Activated CD4-positive, alpha-beta T cell treated with anti-CD3 and anti-CD28 coated beads for 4 hours (primary cell): ENCODE measurements around the gene TRIM66.

Experiments used
- DNase-seq, 2 donors: peaks; one replicate each; pipeline ENCODE4 v3.0.0-alpha.2; 2020

Gene TRIM66

DNA sequence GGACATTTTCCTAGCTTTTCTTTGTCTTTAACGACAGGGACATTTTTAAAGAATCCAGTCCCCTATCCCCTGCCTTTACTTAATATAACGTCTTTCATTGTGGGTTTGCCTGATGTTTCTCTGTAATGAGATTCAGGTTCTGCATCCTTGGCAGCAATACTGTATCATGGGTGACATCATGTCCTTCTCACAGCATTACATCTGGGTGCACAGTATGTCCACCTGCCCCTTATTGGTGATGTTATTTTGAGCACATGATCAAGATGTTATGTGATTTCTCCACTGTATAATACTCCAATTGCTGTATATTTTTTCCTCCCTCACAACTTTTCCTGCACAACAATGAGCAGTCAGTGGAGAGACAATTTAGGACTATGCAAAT lies 78.8 kb downstream of the TRIM66 start:
- DNase-seq, result no peak

GRCh38 chr11:8601376-8602133 lies 80.9 kb downstream of the TRIM66 start:
- no peak for DNase-seq

- DNase-seq, result no peak
Measured at GRCh38 chr11:8598506-8598905, 84.0 kb downstream of the TRIM66 start.

DNA sequence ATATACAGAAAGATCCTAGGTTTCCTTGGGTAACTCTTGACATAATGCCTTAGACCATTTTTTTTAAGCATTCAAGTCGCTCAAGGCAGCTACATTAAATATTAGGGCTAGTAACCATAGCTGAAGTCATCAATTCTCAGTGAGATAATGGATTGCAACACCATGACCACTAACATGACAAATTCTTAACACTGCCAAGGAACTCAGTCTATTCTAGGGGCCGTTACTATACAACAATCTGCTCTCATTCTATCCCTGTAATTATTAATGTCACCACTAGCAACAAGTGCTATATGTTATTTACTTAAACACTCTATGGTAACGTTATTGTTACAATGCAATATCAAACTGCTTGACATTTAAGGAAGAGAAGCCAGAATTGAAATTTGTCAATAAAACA lies 85.3 kb downstream of the TRIM66 start:
- no peak for DNase-seq

GRCh38 chr11:8596504-8597046 lies 85.9 kb downstream of the TRIM66 start:
- DNase-seq, result no peak

DNA sequence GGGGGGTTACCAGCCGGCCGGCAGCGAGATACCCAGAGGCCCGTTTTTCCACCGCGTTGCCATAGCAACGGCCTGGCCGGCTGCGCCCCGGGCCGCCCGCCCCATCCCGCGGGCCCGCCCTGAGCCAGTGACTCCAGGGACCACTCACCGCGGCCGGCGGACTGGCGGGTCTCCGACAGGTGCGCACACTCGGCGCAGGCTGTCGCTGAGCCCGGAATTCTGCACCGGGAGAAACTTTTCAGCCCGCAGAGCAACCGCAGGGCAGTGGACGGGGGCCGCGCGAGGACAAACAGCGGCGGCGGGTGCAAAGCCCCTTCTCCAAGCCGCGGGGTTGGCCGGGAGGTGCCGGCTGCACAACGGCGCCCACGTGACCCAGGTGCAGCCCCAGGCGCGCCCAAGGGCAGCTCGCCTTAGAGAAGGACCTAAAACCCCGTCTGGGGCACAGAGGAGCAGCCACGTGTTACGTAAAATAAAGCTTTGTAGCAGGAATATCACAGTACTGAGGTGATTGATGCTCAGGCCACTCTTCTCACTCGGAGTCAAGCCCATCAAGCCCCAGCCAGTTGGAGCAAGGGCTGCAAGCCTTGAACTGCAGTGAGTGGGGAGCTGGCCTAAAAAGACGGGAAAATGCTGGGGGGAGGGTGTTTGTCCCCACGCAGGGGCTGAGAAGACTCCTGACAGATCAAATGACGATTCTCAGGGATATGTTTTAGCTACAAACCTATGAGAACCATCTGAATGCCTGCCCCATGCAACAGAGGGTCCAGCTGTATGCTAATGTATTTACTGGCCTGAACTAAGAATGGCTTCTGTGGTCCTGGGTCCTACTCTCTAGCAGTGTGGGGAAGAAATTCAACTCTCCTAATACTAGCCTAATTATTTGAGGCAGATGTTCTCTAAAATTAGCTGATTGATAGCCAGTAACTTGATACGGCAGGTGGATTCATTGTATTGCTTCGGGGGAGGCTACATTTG lies 88.2 kb downstream of the TRIM66 start, which contains the start of gene STK33:
Gene STK33 (minus strand): TSS at position 294 of the 975 bp plus-strand sequence. CDS start 119,323 bp downstream, outside the sequence.
- no peak for DNase-seq

DNA sequence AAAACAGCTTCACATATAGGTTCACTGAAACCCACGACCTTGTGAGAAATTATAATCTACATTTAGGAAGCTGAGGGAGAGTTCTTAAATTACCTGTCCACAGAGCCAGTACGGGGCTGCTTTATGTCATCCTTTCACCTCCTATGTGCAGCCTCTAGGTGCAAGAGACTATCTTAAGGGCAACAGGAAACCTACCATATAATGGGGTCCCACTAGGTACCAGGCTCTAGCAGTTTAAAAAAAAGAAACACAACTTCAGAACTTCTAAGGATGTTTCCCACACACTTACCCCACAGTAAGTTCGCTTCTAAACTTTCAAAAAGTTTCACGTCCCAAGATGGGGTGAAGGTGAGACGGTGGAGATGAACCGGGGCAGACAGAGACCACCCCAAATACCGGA lies 89.0 kb downstream of the TRIM66 start:
- DNase-seq, result no peak

DNA sequence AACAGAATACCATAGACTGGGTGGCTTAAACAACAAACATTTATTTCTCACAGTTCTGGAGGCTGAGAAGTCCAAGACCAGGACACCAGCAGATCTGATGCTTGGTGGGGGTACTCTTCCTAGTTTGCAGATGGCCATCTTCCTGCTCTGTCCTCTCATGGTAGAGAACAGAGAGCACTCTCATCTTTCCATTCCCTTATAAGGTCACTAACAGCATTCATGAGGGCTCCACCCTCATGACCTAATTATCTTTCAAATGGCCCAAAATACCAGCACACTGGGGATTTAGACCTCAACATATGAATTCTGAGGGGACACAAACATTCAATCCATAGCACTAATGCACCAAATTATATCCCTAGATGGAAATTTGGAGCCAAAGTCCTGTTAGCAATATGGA lies 94.5 kb downstream of the TRIM66 start:
- no peak for DNase-seq

DNA sequence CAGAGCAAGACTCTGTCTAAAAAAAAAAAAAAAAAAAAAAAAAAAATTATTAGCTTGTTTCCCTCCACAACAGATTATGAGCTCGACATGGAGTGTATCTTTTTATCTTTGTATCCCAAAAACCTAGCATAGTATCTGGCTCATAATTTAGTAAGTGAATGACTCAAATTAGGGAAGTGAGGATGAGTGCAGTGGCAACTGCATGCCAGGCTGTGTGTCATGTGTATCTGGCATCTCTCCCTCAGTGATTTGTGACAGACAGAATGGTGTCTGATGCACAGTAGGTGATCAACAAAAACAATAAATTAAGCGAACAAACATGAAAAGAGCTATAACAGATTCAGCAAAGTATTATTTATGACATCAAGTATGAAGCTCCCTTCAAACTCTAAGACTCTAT lies 95.7 kb downstream of the TRIM66 start:
- DNase-seq, result no peak

DNA sequence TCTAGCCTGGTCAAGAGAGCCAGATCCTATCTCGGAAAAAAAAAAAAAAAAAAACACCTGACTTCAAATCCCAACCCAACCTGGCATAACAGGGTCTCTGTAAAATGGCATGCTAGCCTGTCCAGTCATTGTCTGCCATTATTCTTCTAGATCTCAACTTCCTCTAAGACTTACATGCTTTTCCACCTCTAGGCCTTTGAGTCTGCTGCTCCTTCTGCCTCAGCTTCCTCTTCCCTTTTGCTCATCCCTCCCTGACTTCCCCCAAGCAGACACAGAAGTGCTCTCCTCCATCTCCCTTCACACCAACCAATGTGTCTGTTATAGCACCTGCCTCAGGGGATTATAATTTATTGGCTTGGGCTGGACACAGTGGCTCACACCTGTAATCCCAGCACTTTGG lies 96.3 kb downstream of the TRIM66 start:
- DNase-seq, result no peak

DNA sequence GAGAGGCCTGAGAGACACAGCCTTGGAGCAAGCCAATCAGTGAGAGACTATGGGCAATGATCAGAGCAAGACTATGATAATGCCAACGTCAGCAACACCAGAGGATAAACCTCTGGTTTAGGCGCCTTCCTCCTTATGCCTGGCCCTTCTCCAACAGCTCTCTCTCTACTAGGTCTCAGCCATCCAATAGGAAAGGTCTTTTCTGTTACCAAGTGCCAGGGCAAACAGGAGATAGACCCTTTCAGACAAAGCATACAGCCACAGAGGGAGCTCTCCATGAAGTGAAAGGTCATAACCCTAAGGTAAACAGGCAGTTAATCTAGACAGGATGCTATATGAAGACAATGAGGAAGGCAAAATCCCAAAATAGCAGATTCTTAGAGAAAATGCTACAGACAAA lies 98.0 kb downstream of the TRIM66 start:
- no peak for DNase-seq

GRCh38 chr11:8584082-8584481 lies 98.4 kb downstream of the TRIM66 start:
- no peak for DNase-seq

DNA sequence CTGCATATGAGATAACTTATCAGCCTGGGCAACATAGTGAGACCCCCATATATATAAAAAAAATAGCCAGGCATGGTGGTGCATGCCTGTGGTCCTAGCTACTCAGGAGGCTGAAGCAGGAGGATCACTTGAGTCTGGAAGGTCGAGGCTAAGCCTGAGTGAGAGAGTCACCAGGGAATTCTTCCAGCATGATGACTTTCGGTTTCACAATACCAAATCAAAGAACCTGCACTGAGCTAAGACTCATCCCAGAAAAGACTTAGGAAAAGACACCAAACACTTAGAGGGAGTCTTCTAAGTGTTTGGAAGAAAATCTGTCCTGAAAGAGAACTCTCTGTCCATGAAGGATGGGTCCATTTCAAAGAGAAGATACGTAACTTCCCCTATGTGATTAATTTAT lies 101.2 kb downstream of the TRIM66 start:
- no peak for DNase-seq

GRCh38 chr11:8577791-8578581 lies 104.5 kb downstream of the TRIM66 start:
- DNase-seq, result no peak

- no peak for DNase-seq
Measured at GRCh38 chr11:8574798-8575197, 107.7 kb downstream of the TRIM66 start.

- no peak for DNase-seq
Measured at GRCh38 chr11:8573777-8574176, 108.7 kb downstream of the TRIM66 start.

GRCh38 chr11:8567602-8568198 lies 114.8 kb downstream of the TRIM66 start:
- DNase-seq, result no peak

- no peak for DNase-seq
Measured at GRCh38 chr11:8566613-8567210, 115.8 kb downstream of the TRIM66 start.

DNA sequence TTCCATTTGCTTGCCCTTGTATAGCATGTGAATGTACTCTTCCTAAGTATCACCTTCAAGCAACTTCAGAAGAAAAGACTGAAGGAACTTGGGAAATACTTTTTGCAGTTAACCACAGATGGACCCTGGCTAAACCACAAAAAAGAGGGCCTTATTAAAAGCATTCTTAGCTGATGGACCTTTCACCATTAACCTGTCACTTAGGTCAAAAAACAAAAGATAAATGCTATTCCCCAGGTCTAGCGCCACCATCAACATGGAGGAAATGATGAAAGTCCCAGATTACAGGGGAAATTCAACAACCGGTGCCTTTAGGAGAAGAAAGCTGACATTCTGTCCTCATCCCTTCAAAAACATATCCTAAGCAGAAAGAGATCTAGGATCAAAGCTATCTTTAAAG lies 117.9 kb downstream of the TRIM66 start:
- DNase-seq, result no peak
